ENCODE results near the gene ALDH3B2.
"Not testable (repeated sequence)": the region's sequence is repeated elsewhere in the genome, so short reads cannot be mapped to it uniquely, and the experiment has no call there.

GRCh38 chr11:67618901-67619659 lies 55.3 kb downstream of the ALDH3B2 start:
- TF ChIP-seq, protein P1, sequence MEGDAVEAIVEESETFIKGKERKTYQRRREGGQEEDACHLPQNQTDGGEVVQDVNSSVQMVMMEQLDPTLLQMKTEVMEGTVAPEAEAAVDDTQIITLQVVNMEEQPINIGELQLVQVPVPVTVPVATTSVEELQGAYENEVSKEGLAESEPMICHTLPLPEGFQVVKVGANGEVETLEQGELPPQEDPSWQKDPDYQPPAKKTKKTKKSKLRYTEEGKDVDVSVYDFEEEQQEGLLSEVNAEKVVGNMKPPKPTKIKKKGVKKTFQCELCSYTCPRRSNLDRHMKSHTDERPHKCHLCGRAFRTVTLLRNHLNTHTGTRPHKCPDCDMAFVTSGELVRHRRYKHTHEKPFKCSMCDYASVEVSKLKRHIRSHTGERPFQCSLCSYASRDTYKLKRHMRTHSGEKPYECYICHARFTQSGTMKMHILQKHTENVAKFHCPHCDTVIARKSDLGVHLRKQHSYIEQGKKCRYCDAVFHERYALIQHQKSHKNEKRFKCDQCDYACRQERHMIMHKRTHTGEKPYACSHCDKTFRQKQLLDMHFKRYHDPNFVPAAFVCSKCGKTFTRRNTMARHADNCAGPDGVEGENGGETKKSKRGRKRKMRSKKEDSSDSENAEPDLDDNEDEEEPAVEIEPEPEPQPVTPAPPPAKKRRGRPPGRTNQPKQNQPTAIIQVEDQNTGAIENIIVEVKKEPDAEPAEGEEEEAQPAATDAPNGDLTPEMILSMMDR (IDR thresholded peaks at IDR 0.05) = not testable (repeated sequence)
- TF ChIP-seq POLR2A, POLR2AphosphoS5, EP300 (IDR thresholded peaks at IDR 0.05): not testable (repeated sequence)

Data from stomach (tissue), 4 donors.